CD1c-positive myeloid dendritic cell (primary cell): Measurements from ENCODE around the gene CD207.
A peak's percentile ranks its signal among the peaks of the same experiment; 100 is the strongest.

Experiments used
- DNase-seq: peaks from one replicate; pipeline ENCODE4 v3.0.0-alpha.2; 2016; ENCODE audit errors: extremely low spot score

Gene CD207

DNA sequence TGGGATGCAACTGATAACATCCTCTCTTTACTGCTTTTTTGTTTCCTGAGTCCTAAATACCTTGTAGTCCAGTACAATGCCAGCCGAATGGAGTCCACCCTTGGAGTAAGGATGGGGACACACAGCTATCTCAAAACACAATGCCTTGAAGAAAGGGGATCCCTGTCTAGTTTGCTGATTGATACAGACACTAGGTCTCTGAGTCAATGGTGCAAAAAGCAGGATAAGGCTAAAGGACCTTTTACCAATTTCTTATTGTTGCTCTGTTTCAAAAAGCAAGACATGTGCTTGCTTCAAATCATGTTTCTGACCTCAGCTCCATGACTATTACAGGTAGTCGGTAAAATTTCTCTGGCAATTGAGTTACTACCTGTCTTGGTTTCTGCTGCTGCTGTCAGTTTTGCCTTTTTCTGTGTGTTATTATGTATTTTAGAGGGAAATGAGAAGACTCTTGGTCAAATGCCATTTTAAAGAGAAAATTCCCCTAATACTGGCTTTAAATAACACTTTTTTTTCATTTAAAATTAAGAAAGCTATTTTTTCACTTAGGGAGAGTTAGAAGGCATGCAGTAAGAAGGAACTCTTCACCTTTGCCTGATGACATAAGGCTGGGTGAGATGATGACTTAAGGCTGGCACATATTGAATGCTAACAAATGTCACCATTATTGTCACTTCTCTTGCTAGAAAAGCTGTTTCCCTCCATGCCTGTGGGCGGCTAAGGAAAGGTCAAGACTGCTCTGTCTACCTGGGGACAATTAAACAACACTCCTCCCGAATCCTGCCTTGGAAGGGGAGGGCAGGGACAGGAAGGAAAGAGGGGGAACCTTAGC is 40.2 kb downstream of the CD207 start:
- DNase-seq = no peak

DNA sequence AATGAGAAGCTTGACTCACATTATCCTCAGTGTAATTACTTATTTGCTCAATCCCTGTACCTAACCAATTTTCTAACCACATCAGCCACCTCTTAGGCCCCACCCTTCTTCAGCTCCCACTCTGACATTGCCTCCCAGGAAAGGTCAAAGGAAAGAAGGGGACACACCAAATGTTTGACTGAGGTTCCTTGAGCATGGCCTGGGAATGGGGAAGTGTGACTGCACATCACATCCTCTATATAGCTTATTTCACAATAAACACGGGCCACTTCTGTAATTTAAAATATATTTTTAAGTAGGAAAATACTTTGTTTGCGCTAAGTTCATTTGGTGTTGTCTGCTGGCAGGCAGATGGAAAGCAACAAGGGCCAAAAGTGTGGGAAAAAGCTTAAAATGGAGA is 42.2 kb downstream of the CD207 start:
- DNase-seq = peak; percentile 88

DNA sequence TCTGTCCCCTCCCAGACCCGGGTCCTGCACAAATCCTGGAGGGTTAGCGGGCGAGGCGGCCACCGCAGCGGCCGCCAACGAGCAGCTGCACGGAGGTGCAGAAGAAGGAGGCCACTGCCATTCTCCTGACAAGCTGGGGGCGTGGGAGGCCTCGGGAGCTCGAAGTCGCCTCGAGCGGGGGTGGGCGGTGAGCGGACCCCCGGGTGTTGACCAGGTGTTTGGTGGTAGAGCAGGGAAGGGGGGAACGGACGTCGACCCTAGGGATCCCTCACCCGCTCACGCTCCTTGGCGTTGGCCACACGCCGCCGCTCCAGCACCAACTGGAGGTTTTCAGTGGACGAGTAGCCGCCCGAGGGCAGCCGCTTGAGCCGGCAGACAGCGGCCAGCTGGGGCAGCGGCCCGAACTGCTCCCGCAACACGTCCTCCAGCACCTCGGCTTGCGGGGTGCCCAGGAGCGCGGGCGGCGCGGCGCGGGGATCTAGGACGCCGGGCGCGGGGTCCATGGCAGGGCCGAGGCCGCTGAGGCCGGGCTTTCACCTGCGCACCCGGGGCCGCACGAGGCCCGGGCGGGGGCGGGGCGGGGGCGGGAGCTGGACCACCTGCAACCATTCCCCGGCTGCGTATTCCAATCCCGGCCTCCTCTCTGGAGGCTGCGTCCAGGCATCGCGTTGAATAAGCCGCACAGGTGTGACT is 45.3 kb downstream of the CD207 start, which contains the start of gene FIGLA:
Gene FIGLA, minus strand, starts transcription at position 508 of the 693 bp plus-strand sequence. Its CDS starts 5 bp downstream, at position 503.
- DNase-seq = no peak

- DNase-seq = peak; percentile 86
These were observed 46.1 kb downstream of the CD207 start for GRCh38 chr2:70789304-70790135.

GRCh38 chr2:70785137-70785911 is 50.3 kb downstream of the CD207 start:
- peak; percentile 35 for DNase-seq

- no peak for DNase-seq
These were observed 51.3 kb downstream of the CD207 start for GRCh38 chr2:70784320-70784719.
